ENCODE results near the gene MAP3K15.

MAP3K15 gene

GRCh38 chrX:19392078-19392477 lies 123.2 kb downstream of the MAP3K15 start:
- no peak for DNase-seq

DNA sequence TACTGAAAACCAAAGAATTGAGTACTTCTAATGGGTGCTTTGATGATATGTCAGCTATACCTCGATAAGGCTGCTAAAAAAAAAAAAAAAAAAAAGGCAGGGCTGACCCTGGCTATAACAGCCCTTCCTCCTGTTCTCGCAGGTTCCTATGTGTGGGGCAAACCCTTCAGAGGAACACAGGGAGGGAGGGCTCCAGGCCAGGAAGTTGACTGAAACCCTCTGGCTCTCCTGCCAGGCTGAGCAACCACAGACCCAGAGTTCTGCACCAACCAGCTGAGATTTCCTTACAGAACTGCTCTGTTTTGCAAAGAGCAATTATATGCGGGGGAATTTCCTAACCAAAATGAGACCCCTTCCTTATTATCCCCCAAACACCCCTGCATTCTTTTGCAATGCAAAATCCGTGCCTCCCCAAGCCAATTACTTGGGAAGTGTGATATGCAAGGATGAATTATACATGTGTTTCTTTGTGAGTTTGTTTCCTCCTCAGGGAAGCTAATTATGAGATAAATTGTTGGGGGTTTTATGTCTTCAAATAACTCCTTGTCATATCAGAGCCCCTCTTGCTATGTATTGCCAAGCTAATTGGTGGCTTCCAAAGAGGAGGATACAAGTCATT lies 126.0 kb downstream of the MAP3K15 start:
- DNase-seq: no peak

DNA sequence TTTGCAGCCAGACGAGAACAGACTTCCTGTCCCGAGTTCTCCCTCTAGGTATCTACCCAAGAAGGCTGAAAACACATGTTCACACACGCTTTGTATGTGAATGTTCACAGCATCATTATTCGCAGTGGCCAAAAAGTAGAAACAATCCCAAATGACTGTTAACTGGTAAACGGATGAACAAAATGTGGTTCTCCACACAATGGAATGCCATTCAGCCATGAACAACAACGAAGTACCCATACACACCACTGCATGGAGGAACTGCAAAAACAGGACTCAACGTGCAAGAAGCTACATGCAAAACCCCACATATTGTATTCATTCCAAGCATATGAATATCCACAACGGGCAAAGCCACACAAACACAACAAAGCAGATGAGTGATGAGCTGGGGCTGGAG lies 126.6 kb downstream of the MAP3K15 start:
- DNase-seq: no peak

DNA sequence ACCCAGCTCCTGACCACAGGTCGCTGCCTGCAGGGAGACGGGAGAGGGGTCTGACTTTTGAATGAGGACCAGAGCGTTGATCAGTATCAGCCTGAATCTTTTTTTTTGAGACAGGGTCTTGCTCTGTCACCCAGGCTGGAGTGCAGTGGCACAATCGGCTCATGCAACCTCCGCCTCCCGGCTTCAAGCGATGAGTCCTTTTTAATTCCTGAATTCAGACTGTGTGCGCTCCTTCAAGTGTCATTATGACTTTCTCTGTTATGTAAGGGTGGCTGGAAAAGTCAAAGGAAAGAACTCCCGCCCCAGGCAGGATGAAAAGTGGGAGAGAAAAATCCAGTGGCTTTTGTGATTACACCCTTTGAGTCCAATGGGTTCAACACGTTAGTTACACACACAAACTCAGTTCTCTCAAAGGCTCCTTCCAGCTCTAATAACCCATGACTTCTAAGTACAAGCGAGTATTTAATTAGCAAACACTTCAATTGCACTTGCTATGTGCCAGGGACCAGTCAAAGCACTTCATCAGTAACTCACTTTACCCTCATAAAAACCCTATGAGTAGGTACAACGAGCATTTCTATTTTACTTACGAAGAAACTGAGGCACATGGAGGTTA lies 127.1 kb downstream of the MAP3K15 start:
- DNase-seq: no peak

DNA sequence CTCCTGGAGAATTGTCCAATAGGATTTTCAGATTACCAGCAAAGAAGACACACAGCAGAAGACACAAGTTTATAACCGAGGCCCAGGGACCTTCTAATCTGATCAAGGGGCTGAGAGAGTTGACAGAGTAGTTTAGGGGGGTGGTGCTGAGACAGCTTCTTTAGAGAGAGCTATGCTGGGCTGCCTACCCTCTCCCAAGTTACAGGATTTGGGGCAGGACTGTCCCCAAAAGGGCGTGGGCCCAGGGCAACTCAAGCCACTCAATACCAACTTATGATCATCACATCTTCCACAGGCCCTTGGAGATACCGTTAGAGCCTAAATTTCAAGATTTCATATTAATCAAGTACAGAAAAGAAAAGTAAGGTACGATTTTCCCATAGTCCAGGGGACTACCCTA lies 128.6 kb downstream of the MAP3K15 start:
- no peak for DNase-seq

DNA sequence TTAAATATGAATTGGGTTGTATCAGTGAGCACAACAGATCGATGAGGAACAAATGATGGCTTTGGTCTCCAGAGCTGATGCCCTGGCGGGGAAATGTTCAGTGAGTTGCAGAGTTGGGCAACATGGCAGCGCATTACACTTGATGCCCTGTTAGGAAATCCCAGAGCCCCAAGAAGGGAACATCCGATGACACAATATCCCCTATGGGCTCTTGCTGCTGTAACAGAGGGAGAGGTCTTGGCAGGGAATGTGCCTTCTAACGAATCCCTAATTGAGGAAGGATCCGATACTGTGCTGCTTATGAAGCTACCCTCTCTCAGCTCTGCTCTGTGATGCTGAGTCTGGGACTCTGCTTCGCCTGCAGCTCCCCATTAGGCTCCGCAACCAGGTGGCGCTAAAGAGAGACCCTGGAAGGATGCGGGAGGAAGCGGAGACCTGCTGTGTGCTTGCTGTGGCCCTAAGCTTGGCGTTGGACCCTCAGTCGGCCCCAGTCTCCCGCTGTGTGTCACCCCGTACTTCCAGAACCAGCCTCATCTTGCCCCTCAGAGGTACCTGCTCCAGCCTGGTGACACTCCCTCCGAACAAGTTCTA lies 132.7 kb downstream of the MAP3K15 start:
- DNase-seq: peak; percentile 5

DNA sequence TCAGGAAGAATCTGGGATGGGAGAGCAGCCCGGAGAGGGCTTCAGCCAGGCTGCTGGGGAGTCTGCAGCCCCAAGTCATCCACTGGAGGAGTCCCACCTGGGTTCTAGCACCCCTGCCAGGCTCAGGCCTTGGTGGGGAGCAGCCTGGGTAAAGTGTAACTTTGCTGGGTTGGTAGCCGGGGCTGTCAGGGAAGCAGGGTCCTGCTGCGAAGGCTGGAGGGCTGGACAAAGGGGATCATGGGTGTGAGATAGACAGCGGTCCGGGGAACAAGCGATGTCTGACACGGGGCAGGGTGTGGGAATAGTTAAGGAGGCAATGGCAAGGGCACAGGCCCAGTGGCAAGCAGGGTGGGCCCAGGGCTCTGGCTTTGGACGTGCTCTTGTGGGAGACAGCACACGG lies 134.0 kb downstream of the MAP3K15 start:
- DNase-seq: no peak

DNA sequence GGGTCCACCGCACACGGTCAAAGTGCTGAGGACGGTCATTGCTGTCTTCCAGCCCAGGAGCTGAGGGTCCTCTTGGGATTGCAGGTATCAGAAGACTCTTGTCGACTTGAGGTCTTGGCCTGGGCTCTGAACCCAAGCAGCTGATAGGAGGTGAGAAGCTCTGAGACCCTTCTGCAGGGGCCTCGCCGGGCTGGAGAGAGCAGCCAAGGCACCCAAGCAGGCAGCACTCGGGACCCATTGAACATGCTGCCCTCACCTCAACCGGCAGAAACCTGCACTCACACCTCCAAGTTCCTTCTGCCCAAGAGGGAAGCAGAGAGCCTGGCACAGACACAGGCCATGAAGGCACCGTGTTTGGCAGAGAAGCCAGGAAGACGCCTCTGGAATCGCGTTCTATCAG lies 137.5 kb downstream of the MAP3K15 start:
- DNase-seq: no peak

GRCh38 chrX:19375546-19375945 lies 139.8 kb downstream of the MAP3K15 start:
- no peak for DNase-seq

- no peak for DNase-seq
These were observed 141.9 kb downstream of the MAP3K15 start for GRCh38 chrX:19373351-19373891.

DNA sequence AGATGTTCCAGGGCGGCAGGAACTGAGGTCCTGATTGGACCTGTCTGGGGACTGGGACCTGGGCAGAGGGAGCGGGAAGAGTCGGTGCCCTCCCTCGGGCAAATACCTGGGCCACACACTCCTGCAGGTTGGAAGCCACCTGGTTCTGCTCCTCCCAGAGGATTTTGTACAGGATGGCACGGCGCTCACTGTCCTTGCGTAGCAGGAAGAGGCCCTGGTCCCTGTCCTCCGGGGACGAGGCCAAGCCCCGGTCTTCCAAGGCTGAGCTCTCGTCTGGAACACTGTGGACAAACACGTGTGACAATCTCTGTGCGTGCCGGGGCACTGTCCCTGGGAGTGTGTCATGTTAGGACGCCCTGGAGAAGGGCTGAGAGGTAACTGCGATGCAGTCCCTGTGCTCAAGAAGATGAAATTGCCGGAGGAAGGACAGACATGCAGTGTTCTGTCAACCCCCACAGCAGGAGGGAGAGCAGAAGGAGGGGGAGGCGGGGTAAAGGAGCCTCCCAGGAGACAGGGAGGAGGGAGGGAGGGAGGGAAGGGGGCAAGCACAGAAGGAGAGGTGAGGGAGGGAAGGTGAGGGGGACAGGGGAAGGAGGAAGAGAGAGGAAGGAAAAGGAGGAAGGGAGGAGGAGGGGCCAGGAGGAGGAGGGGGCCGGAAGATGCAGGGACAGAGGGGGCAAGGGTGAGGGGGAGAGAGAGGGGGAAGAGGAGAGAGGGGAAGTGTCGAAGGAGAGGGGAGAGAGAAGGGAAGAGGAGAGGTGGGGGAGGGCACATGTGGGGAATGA lies 142.6 kb downstream of the MAP3K15 start:
- DNase-seq: no peak

DNA sequence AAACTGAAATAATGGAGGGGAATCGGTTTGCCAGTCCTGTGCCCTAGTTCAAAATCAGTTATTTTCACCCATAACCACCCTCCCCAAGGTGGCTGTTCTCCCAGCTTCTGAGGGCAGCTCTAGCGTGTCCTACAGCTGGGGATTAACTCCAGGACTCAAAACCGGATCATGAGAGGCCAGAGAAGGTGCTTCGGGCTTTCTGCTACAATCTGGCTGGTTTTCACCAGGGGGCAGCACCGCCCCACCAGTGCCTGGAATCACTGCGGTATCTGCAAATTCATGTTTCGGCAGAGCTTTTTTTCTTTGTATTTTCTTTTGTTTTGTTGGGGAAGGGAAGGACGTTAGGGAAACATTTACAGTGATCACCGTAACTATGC lies 143.2 kb downstream of the MAP3K15 start:
- DNase-seq: peak; percentile 0

- DNase-seq: no peak
These were observed 145.2 kb downstream of the MAP3K15 start for GRCh38 chrX:19370061-19370460.

DNA sequence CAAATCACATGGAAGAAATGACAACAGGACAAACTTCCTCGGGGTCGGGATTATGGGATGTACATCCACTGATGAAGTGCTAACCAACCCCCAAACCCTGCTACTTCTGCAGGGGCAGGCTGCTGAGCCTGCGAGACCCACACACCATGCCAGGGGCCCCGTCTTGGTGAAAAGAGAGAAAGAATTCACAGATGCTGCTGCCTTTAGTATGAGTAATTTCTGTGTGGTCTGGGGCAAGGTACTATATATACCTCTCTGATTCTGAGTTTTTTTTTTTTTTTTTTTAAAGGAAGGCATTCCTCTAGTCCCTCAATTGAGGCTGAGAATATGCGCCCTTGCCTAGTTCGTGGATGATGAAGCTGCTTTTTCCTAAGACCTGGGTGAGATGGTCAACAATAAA lies 146.7 kb downstream of the MAP3K15 start:
- DNase-seq: no peak

DNA sequence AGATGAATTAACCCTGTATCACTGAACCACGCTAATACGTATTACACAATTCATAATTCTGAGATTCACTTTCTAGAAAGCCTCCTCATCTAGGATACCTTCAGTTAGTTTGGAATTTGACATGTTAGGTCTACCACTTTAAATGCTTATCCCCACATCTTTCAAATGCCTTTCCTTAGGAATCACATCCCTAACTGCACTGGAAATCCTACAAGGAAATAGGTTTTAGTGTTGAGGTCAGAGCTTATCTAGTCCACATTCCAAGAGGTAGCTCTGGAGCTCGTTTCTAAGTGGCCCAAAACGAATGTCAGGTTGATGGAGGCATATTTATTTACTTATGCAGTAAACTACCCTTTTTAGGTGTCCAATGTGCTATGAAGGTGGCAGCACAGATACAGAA lies 153.6 kb downstream of the MAP3K15 start:
- no peak for DNase-seq

DNA sequence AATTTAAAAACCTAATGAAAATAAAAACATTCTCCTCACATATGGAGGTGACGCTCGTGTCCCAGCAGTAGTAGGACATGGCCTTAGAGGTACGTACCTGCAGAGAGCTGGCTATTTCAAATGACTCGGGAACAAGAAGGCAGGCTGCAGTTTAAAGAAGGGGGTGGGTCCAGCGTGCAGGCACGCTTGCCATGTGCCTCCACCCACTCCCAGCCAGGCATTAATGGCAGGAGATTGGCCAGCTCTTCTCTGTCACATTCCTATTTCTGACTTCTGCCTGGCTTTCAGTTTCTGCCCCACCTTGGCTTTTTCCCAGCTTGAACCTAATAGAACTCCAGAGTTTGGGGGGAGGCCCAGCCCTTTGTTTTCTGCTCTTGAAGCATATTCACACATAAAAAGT lies 154.4 kb downstream of the MAP3K15 start:
- no peak for DNase-seq

GRCh38 chrX:19358521-19358920 lies 156.8 kb downstream of the MAP3K15 start:
- no peak for DNase-seq

DNA sequence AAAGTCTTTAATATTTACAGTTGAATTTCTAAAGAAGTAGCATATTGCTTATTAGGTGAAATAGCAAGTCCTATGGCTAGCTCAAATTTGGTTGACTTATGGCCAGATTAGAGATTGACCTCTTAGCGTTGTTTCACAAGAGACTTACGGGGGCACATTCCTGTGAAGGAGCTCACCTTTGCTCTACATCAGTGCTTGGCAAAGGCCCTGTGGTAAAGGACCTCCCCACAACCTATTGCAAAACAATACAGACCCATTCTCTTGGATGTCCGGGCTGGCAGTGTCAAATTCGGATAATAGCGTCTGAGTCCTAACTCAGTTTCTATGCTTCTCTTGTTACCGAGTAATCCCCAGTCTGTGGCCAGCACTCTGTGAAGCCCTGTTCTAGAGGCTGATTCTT lies 160.7 kb downstream of the MAP3K15 start:
- DNase-seq: no peak

DNA sequence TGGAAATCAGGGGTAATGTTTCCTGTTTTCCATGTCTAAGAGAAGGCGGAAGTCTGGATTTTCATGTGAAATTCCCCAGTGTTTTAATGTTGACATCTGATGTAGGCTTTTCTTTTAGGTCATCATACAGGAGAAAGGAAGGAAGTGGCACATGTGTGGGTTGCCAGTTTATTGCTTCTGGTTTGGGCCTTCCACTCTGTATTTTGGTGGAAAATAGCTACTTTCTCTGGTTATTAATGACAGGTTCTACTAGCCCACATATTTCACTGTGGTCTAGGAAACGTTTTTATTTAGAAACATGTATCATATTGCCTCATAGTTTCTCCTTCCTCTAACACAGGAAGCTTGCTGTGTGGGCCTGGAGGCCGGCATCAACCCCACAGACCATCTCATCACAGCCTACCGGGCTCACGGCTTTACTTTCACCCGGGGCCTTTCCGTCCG lies 164.3 kb downstream of the MAP3K15 start:
- DNase-seq: no peak

DNA sequence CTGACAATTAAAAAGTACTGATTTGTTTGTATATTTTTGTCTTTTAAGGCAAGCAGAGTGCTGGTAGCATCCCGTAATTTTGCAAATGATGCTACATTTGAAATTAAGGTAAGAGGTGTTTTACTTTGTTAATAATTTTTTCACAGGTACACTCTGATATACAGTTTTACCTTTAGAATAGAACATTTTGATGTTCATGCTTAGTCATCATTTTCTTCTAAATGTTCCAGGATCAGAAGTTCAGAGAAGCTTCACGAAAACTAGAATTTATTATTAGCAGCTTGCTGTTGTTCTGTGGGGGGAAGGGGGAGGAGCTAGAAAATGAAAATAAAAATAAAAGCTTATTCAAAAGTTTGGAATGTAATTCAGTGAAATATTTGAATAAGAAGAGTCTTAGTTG lies 166.0 kb downstream of the MAP3K15 start:
- no peak for DNase-seq

- no peak for DNase-seq
These were observed 167.4 kb downstream of the MAP3K15 start for GRCh38 chrX:19347916-19348315.

DNA sequence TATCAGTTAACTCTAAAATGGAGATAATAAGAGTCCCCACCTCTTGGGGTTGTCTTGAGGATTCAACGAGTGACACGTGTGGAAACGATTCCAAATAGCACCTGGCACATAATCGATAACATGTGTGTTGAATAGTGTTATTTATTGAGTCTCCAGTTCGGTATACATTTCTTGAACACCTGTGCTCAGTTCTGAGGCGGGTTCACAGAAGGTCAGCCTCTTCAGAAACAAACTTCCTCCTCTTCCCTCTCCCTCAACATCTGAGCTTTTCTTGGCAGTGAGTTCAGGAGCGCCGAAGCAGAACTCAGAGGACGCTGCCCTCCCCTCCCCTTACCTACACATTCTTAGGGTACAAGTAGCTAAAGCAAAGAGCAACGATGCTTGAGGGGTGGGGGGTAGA lies 170.6 kb downstream of the MAP3K15 start:
- DNase-seq: no peak

GRCh38 chrX:19343535-19344408 lies 171.5 kb downstream of the MAP3K15 start, which contains the start of gene PDHA1:
PDHA1 (plus strand) TSS chrX:19343927; CDS start chrX:19344038, 111 bp downstream.
- DNase-seq: peak; percentile 71

All from SIG-M5 (cell line).